CMK (cell line): ENCODE measurements around the gene PRKCZ.

Experiments
- DNase-seq: peaks from one replicate; pipeline ENCODE4 v3.0.0-alpha.2; 2010; ENCODE audit warnings: low read depth

Gene PRKCZ

DNA sequence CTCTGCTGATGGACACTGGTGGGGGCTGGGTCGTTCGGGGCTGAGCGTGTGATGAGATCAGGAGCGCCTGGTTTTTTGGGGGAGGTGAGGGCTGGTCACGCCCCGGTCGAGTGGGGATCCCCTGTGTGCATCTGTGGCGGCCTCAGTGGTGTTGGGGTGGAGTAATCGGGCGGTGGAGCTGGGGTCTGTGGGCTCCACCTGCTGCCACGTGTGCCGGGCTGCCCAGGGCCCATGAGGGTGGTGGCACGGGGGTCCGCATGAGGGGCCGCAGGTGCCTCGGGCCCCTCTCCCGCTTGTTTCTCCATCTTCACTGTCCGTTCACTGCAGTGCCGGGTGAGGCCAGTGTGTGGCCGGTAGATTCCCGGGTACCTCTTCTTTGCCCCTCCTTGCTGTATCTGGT is 17.2 kb downstream of the PRKCZ start:
- no peak for DNase-seq

DNA sequence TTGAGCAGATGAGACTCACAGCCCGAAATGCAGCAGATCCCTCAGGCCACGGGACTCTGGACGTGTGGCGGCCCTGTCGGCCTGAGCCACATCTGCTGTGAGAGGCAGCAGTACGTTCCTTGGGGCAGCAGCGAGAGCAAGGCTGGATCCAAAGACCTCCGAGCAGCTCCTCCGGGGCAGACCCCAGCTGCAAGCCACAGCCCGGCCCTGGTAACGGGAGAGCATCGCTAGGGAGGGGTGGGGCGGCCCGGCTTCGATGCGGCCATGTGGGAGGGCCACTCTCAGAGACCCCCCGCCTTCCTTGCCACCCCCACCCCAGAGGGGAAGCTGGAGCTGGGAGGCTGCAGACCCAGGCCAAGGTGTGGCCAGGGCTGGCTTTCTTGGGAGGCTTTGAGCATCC is 17.8 kb downstream of the PRKCZ start:
- no peak for DNase-seq

DNA sequence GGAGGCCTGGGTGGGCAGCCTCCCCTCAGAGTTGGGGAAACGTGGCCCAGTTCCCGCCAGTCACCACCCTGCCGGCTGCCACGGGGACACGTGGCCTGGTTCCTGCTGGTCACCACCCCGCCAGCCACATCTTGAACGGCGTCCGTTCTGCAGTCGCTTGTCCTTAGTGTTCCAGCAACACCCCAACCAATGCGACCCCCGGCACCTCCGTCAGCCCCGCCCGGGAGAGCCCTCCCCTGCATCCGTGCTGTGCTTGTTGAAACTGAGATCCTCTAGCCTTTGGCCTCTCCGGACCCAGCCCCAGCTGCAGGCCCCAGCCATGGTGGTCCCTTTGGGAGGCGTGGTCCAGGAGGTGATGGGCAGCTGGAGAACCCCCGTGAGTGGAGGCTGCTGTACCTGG is 18.7 kb downstream of the PRKCZ start:
- DNase-seq, result no peak

DNA sequence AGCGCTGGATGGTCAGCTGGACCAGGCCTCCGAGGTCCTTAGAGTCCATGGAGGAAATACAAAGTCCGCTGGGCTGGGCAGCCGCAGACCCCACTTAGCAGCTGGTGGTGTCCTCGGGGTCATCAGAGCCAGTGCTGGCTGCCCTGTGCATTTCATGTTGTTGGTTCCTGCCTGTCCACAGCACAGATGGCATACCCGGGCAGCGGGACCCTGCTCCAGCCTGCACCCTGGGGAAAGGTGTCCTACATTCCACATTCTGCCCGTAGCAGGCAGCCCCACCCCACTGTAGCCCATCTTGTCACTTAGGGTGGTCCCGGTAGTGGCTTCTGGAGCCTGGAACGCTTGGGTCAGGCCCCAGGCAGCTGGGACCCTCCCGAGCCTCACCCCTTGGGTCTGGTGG is 19.8 kb downstream of the PRKCZ start:
- no peak for DNase-seq

DNA sequence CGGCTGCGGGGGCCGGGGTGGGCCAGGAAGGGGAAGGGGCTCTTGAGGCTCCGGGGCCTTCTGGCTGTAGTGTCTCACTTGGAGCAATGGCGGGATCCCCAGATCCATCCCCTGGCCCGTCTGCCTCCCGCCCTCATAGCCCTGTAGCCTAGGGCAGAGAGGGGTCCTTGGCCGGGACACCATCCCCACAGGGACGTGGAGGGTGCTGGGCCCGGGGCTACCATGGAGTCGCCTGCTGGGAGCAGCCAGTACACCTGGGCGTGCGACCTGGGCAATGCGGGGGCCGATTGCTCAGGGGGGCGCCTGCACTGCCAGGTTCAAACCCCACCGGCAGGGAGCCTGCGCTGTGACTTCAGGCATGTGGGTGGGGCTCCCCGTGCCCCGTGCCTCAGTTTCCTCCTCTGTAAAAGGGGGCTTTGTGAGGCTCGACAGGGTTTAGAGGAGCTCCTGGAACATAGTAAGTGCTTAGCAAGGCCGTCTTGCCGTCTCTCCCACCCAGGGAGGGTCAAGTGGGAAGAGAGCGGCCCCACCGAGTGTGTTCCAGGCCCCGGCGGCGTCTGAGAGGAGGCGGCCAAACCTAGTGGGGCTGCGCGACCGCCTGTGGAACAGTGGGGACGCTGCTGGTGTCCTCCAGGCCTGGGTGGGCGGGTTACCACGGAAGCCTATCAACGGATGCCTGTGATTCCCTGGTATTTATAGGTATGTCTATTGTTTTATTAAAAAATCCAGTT is 20.8 kb downstream of the PRKCZ start:
- no peak for DNase-seq

DNA sequence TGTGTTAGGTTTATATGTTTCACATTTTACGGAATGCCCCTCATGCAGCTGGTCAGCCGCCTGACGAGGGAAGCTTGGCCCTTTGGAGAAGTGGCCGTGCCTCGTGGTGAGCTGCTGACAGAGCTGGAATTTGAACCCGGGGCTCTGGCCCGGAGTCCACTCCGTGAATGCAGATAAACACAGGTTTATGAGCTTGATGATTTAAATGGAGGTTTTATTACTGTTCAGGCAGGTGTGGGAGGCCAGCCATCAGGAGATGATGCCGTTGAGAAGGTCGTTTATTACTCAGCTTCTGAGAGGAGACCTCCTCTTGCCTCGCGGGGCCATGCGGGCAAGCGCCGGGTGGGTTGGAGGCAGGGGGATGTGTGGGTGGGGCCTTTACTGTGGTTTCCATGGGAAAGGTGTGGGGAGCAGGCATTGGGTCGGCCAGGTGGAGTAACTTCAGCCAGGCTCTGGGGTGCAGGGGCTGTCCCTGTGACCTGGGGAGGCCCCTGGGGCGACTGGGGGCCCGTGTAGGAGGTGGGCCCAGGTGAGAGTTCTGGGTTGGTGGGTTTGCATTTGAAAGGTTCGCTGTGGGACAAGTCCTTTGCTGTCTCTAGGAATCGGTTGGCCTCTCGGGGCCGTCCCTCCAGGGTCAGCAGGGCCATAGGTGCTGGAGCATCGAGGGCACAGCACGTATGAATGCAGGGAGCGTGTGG is 22.0 kb downstream of the PRKCZ start:
- DNase-seq, result no peak

DNA sequence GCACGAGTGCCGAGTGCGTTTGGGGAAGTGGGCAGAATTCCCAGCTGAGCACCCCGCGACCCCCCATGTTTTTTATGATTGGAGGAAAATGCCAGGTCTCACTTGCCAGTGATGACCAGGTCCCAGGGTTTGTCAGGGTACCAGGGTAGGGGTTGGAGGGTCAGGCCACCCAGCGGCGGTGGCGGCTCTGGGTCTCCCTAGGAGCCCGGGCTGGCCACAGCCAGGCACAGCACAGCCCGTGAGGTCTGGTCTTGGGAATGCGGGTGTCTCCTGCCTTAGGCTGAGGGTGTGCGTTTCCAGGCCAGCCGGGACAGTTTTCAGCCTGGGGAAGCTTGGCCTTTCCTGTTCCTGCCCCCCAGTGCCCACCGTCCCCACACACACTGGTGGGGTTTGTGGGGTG is 22.7 kb downstream of the PRKCZ start:
- no peak for DNase-seq

DNA sequence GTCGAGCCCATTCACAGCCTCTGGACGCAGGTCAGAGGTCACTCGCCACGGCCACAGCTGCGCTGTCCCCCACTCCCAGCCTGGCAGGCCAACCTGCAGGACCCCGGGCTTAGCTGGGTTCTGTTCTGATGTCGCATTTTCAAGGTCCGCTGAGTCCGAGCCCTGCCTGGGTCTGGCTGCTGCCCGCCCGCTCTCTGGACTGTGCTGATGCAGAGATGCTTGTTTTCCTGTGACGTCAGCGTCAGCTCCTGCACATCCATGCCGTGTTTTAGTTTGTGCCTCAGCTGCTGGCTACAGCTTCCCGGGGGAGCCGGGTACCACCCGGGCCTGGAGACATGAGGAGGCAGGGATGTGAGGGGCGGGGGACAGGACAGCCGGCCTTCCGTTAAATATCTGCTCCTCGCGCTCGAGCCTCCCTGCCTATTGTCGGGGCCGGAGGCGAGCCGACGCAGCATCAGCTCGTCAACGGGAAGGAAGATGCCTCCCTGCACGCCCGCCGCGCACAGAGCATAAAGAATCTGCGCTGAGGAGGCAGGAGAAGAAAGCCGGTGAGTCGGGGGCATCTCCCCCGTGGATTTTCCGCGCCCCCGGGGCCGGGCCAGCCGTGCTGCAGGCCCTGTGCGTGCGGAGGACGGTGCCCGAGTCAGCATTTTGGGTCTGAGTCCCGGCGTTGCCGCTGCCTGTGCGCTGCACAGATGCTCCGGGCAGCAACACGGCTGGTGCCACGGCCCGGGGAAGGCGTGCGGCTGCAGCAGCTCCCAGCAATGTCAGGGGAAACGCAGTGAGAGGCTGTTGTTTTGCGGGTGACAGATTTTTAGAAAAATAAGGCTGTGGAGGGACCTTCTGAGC is 23.4 kb downstream of the PRKCZ start:
- DNase-seq, result no peak

DNA sequence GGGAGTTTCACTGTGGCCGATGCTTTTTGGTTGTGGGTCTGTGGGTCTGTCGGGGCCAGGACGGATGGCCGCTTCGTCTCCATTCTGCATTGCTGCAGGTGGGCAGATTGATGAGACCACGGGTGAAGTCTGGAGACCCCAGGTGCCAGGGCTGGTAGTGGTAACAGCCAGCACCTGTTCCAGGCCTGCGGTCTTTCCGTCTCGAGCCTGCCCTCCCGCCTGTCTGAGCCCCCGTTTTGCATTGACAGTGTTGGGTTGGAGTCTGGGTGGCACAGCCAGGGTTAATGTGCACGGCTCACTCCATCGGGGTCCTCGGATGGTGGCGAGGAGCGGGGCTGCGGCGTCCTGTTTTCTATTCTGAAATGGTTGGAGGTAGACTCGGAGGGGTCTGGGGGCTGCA is 24.2 kb downstream of the PRKCZ start:
- DNase-seq, result no peak

DNA sequence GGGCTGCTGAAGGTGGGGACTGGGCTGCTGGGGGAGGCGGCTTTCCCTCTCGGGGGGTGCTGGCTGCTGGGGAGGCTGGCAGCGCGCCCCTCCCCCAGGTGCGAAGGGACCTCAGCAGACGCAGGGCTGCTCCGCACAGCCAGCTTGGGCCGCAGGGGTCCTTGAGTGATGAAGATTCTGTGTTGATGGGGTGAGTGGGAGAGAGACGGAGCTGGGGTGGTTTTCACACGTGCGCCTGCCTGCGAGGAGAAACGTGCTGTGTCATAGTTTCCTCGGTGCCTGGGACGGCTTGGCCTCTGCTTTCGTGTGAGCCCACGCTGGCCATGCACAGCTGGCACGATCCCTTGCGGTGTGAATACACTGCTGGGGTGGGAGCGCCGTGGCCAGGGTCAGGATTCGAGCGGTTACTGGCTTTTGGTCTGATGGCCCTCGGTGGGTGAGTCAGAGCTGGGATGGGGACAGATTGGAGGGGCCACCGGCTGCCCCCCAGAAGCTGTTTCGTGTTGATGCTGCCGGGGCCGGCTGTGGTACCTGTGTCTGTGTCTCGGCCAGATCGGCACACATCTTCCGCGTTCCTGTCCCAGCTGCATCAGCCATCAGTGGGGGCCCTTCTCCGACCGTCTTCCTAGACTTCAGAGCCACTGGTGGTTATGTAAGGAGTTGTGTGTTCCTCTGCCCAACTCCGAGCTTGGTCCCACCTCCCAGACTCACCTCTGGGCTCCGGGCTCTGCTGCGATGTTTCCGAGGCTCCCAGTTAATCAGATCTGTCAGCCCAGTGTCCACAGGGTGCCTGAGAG is 24.9 kb downstream of the PRKCZ start:
- DNase-seq, result no peak

DNA sequence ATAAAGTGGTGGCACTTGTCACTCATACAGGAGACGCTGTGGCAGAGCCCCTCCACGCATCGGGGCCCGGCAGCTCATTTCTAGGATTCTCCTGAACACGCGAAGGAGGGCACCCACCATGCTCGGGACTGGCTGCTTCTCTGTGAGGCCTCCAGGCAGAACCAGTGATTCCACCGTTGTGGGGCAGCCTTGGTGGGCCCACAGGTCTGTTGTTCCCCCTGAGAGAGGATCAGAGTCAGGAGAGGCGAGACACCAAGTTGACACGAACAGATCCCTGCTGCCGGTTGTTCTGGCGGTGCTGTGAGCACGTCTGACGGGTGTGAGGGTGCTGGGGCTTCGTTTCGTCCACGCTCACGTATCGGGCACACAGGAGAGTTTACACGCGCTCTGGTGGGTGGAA is 26.6 kb downstream of the PRKCZ start:
- DNase-seq, result no peak

DNA sequence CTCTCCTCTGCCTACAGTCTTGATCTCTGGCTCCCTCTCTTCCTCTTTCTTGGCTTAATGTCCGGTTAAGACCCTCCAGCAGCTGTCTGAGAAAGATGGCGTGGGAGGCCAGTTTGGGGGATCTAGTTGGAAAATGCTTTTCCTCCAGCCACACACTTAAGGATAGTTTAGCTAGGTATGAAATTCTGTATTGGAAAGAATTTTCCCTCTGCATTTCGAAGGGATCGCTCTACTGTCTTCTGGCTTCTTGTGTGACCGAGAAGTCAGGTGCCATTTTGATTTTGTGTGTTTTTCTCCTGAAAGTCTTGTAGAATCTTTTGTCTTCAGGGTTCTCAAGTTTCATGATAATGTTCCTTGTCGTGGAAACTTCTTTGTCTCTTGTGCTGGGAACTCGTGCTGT is 28.0 kb downstream of the PRKCZ start:
- DNase-seq, result no peak

DNA sequence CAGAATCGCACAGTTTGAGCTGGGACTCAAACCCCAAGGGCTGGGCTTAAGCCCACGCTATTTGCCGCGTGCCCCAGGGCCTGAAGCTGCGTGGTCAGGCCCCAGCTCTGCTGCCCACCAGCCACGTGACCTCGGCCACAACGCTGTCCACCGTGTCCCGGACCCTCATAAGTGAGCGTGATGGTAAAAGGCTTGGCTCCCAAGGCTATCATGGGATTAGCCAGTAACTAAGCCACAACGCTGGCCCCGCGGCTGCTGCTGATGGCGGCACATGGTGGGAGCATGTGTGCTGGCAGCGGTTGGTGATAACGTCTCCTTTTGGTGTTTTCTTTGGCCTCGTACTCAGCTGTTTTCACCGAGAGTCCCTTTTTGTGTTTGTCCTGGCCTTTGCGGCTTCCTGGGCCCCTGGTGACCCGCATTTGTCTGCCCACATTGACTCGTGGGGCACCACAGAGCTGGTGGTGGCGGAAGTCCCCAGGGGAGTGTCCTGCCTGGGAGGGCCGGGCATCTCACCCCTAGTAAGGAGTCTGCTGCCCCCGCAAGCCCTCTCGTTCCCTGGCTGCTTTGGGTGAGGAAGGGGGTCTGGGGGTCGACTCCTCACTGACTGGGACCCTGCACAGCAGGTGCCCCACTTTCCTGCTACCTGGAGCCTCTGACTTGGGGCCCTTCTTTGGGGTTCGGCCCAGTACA is 29.3 kb downstream of the PRKCZ start:
- no peak for DNase-seq

DNA sequence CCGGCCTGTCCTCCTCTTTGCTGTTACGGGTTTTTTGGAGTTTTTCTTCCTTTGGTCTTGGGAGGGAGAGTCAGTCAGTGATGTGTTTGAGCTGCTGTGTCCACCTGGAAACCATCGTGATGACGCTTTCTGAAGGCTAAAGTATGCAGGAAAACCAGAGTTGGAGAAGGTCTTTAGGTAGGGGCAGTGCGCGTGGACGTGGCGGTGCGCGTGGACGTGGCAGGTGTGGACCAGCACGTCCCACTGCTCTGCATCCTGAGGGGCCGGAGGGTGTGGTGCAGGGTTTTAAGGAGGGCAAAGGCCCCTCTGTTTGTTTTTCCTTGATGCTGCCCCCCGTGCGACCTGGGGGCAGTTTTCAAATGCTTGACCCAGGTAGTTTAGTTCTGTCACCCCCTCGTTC is 29.9 kb downstream of the PRKCZ start:
- no peak for DNase-seq

DNA sequence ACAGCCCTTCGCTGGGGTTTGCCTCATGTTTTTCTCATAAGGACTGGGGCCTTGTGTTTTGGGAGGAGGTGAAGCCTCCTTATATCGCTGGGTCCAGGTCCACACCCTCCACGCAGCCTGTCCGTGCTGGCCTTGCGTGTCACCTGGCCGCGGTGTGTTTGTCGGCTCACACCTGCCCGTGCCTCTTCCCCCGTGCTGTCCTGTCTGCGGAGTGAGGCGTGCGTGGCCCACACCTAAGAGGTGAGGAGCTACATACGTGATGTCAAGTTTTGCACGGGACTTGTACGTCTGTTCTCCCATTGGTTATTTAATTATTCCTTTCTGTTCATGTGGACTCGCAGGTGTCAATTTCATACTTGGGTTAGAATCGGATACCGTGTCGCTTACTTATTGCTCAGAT is 30.7 kb downstream of the PRKCZ start:
- no peak for DNase-seq

DNA sequence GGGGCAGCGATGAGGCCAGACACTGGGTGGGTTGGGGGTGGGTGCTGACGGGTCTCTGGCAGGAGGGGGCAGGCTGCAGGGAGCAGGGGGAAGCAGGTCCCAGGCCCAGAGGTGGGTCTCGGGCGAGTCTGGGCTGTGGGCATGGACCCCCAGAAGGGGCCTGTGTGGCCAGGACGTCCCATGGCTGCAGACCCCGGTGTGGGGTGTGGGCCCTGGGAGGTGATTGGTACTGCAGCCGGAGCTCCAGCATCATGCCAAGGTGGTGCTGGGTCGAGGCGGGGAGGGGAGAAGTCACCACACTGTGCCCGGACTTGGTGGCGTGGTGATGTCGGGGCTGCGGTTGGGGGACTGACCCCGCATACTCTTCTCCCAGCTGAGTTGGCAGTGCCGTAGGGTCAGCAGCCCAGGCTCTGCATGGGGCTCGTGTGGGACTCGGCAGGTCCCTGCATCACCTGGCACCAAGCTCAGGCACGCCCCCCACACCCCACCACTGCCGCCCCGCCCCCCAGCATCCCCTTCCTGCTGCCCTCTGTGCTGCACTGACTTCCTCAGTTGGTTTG is 31.2 kb downstream of the PRKCZ start:
- no peak for DNase-seq

DNA sequence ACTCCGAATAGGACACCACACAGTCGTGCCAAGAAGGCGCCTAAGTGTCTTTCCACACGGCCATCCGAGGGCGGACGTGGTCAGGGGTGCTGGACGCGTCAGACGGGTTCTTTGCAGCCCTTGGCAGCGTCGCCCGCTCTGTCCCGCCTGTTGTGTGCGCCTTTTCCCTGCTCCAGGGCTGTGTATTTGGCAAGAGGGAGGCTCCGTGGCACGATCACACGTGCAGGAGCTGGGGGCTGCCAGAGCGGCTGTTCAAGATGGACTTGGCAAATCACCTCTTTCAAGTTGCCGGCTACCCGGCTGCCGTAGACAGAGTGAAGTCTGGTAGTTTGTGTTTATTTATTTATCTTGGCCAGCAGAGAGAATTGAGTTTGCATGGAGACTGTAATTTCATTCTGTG is 31.9 kb downstream of the PRKCZ start:
- DNase-seq, result no peak

DNA sequence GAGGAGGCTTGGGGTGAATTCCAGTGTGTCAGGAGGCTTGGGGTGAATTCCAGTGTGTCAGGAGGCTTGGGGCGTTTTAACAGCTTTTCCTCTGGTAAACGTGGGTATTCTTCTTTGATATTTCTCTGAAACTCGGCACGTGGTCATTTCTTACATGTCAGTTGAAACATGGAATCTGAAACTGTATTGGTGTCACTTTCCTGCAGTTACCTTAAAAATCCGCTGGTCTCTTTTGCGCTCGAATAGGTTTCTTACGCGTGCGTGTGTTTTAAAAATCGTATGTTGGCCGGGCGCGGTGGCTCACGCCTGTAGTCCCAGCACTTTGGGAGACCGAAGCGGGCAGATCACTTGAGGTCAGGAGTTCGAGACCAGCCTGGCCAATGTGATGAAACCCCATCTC is 33.5 kb downstream of the PRKCZ start:
- DNase-seq, result no peak

DNA sequence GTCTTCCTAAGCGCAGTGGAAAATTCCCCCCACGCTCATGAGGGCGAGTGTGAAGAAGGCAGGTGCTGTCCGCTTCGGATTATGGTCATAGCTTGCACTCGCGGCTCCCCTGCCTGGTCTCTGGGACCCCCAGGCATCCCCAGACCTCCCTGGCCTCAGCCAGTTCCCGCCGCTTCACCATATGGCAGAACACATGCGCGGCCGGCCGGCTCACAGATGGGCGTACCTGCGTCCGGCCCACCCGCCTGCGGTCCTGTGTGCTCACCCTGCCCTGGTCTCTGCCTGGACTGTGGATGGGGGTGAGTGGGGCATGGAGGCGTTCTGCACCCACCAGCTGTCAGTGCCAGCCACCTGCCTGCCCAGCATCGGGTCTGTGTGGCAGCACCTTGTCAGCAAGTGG is 34.1 kb downstream of the PRKCZ start:
- no peak for DNase-seq

DNA sequence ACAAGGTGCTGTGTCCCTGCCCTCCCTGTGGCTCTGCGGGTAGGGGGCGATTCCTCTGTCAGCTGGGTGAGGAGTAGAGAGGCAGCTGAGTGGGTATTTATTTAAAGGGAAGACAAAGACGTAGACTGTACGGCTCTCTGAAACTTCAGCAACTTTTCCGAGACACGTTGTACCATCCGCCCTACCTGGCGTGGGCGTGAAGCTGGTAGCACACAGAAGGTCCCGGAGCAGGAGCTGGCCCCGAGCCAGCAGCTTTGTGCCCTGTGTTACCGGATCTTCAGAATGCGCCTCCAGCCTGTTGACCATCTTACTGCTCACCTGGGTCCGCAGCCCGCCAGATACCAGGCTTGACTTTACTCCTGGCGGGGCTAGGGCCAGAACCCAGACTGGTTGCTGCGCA is 34.9 kb downstream of the PRKCZ start:
- no peak for DNase-seq

DNA sequence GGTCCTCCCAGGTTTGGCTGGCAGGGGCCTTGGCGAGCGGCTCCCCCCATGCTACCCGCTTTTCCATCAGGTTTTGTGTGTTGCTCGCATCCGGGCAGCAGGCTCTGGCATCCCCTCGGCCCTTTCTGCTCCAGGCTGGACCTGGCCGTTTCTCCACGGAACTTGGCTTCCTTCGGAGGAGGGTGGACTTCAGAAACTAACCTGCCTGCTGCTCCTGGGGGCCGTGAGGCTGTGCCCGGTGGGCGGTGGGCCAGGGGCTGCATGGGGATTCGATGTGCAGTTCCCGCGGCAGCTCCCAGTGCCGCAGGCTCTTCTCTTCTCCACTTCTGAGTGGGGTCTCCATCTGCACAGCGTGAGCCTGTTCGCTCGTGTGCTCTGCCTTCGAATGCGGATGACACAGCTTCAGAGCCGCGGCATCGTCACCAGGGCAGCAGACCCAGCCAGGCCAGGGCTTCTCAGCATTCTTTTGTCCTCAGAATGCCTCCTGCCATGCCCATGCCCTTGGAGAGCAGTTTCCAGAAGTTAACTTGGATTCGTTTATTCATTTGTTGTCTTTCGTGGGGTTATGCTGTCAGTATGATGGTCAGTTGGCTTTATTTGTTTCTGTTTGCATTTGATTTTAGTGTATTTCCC is 36.4 kb downstream of the PRKCZ start:
- DNase-seq, result no peak
